Right lobe of liver (tissue), 4 donors: ENCODE measurements around the gene USP17L29.
"Not testable (repeated sequence)": the region's sequence is repeated elsewhere in the genome, so short reads cannot be mapped to it uniquely, and the experiment has no call there.

Experiments
- CTCF ChIP-seq, 4 donors: fragments of 200-600 bp in 3 of 4; fragments of 450-650 bp in 1 of 4; IDR thresholded peaks; one replicate each; pipeline versions ENCODE4 v1.5.1 to v1.8.0; 2016 to 2022; ENCODE audit warnings: antibody characterized with exemption in 4 of 4, mild to moderate bottlenecking in 2 of 4
- POLR2A ChIP-seq: fragments of 450-650 bp; IDR thresholded peaks from one replicate; pipeline ENCODE4 v1.6.1; 2017; ENCODE audit warnings: antibody characterized with exemption, mild to moderate bottlenecking
- donor health status: DM: no; HTN: no; CAD: no.
- donor health status: DM: no; HTN: no; CAD: no.
- donor health status: DM: no; HTN: yes; CAD: no.

GRCh38 chr4:9362829-9363228 is 9.4 kb downstream of the USP17L29 start, which contains the start of gene USP17L30:
- not testable (repeated sequence) for TF ChIP-seq CTCF (IDR thresholded peaks at IDR 0.05); POLR2A
